Heart right ventricle (tissue), 16 donors: ENCODE measurements around the gene IGSF3. TPM values are rescaled to one million over a fixed set of nuclear protein-coding genes. Genes with fewer than 3 reads are reported as not detected.
A peak's percentile ranks its signal among the peaks of the same experiment; 100 is the strongest.
"Not testable (repeated sequence)": the region's sequence is repeated elsewhere in the genome, so short reads cannot be mapped to it uniquely, and the experiment has no call there.

ENCODE experiments used
- ATAC-seq, 8 donors: fragments of 200-7000 bp; cut with Tn5 transposase; one replicate each; pipeline ENCODE4 v1.9.1; 2020; ENCODE audit warnings: mild to moderate bottlenecking in 8 of 8, moderate library complexity in 8 of 8, moderate number of reproducible peaks in 1 of 8
- DNase-seq, 2 donors: peaks; one replicate each; pipeline ENCODE4 v3.0.0-alpha.2; 2020
- H3K27ac ChIP-seq, 10 donors: fragments of 200-600 bp; sonication (generic) in 2 of 10; one replicate each; pipeline versions ENCODE4 v1.5.0 to v1.8.0; 2020 to 2022; ENCODE audit warnings: mild to moderate bottlenecking in 3 of 10
- H3K27me3 ChIP-seq, 7 donors: fragments of 200-600 bp; one replicate each; pipeline ENCODE4 v1.8.0; 2021 to 2022; ENCODE audit warnings: mild to moderate bottlenecking in 2 of 7
- H3K36me3 ChIP-seq, 9 donors: fragments of 200-600 bp; sonication (generic) in 1 of 9; one replicate each; pipeline versions ENCODE4 v1.5.0 to v1.8.0; 2020 to 2022; ENCODE audit warnings: mild to moderate bottlenecking in 2 of 9
- H3K4me1 ChIP-seq, 9 donors: fragments of 200-600 bp; sonication (generic) in 1 of 9; one replicate each; pipeline versions ENCODE4 v1.5.0 to v1.8.0; 2020 to 2022; ENCODE audit warnings: mild to moderate bottlenecking in 4 of 9
- H3K4me3 ChIP-seq, 10 donors: fragments of 200-600 bp; sonication (generic) in 2 of 10; one replicate each; pipeline versions ENCODE4 v1.5.0 to v1.8.0; 2020 to 2022; ENCODE audit warnings: mild to moderate bottlenecking in 7 of 10, moderate library complexity in 2 of 10
- H3K9me3 ChIP-seq, 11 donors: fragments of 200-600 bp in 10 of 11; sonication (generic) in 2 of 11; one replicate each; pipeline versions ENCODE4 v1.5.0 to v1.8.0; 2013 to 2022; ENCODE audit warnings: mild to moderate bottlenecking in 2 of 11, control low read depth in 1 of 11, moderate library complexity in 1 of 11
- WGBS, 2 donors: extraction: QIAGEN DNeasy Blood & Tissue Kit; methylation state at CpG; one replicate each; pipeline ENCODE4 v1.1.7; 2013; ENCODE audit warnings: inconsistent platforms in 1 of 2; 5-methylcytosine and 5-hydroxymethylcytosine counted together
- intact Hi-C, 10 donors: fragments of 100-400 bp; cut with DNase I; formaldehyde crosslinking; loops; one replicate each; pipeline versions ENCODE4 v1.11.1 to v1.14.2; 2022
- polyA plus RNA-seq, 2 donors: library from polyadenylated mRNA; stranded (reverse); fragments of 200-250 nt; gene quantifications; one replicate each; pipeline ENCODE4 v1.2.3, GENCODE V29; 2013
- total RNA-seq, 10 donors: library from RNA; stranded (reverse); fragmentation: NEBNext Ultra II Directional in 3 of 10; extraction: Animal tissue kit (Norgen Biotek cat#: 25700) in 3 of 10; gene quantifications; one replicate each; pipeline versions ENCODE4 v1.2.1 to v1.2.4, GENCODE V29; 2021 to 2023
- TF ChIP-seq, protein P1 (sequence below), 9 donors: fragments of 200-600 bp; sonication (generic) in 2 of 9; IDR thresholded peaks; one replicate each; pipeline versions ENCODE4 v1.5.0 to v1.8.0; 2021 to 2022; ENCODE audit warnings: antibody characterized with exemption in 9 of 9, mild to moderate bottlenecking in 5 of 9, moderate library complexity in 1 of 9
- donor health status: Arrhythmogenic right ventricular cardiomyopathy.
- donor health status: ischemic (EF 13 %, LVEDD 7.1; RV severe dilation, severe dysfunction).
- donor health status: healthy with polysubstance abuse.
- donor health status: DM: no; HTN: yes; CAD: no.
- donor health status: DM: no; HTN: no; CAD: no.
- donor health status: ischemic (EF 25% LVEDD 6.9; RV normal size, moderate dysfunction).
- donor health status: ischemic (EF 25% LVEDD 5.7; RV mildly dilated, moderate dysfunction).
- donor health status: healthy.
- donor health status: DM: yes; HTN: yes; CAD: no.
- donor health status: Ischemic cardiomyopathy.
- donor health status: ischemic (EF 35%, LVEDD 5.7; RV mildly dilated, moderate dysfunction).
- donor health status: nonischemic (EF 11% LVEDD 7.7; RV severe dilation, severe dysfunction).
- donor health status: DM: yes; HTN: yes; CAD: no.
- donor health status: PGD.
- donor health status: ischemic (EF 29% LVEDD 5.4; RV normal size, mild dysfunction).
- donor health status: nonischemic (EF 23%, LVEDD 6.1; RV moderate dilation, normal function).

IGSF3 gene
- total and polyA plus RNA-seq, 12 donors = 4.0 to 21.2 (median 12.8) TPM

DNA sequence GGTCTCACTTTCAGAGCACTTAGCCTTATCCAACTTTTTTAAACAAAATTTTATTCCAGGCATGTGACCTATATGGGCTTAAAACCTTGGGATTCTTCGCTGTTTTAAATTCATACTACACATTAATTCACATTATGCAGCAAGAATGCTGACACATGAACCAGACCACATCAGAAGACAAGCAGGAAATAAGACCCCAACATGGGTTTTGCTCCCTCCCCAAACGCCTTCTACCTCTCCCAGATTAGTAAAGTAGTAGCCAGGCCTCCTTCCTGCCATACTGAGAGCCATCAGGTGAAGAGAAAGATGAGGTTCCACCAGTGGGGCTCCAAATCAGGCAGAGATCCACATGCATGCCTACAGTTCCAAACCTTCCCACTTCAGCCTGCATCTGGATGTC is 3.7 kb downstream of the IGSF3 start:
- Histone ChIP-seq H3K36me3 (no peaks in the 10 kb centered on the region), H3K4me3 (no peak overlapping the region), H3K9me3 (no peaks in the 10 kb centered on the region), H3K4me1 (peaks cover 0 to 18% (median 13%) of the 10 kb centered on the region in 9 donors), H3K27ac (no peak overlapping the region), H3K27me3 (peaks cover 0 to 49% (median 0%) of the 10 kb centered on the region in 7 donors)
- TF ChIP-seq, protein P1, sequence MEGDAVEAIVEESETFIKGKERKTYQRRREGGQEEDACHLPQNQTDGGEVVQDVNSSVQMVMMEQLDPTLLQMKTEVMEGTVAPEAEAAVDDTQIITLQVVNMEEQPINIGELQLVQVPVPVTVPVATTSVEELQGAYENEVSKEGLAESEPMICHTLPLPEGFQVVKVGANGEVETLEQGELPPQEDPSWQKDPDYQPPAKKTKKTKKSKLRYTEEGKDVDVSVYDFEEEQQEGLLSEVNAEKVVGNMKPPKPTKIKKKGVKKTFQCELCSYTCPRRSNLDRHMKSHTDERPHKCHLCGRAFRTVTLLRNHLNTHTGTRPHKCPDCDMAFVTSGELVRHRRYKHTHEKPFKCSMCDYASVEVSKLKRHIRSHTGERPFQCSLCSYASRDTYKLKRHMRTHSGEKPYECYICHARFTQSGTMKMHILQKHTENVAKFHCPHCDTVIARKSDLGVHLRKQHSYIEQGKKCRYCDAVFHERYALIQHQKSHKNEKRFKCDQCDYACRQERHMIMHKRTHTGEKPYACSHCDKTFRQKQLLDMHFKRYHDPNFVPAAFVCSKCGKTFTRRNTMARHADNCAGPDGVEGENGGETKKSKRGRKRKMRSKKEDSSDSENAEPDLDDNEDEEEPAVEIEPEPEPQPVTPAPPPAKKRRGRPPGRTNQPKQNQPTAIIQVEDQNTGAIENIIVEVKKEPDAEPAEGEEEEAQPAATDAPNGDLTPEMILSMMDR (IDR thresholded peaks at IDR 0.05) = no peak
- intact Hi-C loops = no loop called here
- WGBS, 2 donors = 84 to 86% methylated on average over 2 of the region's 2 CpGs
- ATAC-seq (no peak), DNase-seq (no peak)

DNA sequence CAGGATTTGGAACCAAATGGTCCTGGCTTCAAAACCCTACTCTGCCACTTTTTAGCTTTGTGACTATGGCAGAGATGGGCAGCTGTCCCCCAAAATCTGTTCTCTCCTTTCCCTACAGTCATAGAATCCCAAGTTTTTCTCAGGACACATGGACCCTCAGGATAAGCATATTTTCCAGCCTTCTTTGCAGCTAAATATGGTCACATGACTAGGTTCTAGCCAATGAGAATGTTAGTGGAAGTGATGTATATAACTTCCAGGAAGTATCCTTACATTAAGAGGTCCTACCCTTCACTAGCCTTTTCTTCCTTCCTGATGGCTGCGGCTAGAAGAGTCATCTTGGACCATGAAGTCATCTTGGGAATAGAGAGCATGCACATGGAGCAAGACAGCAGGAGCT is 5.9 kb downstream of the IGSF3 start:
- H3K27me3 ChIP-seq = peaks cover 0 to 30% (median 0%) of the 10 kb centered on the region in 7 donors
- H3K36me3 ChIP-seq = no peaks in the 10 kb centered on the region
- no peak for DNase-seq
- H3K4me1 ChIP-seq = peaks cover 0 to 9% (median 5%) of the 10 kb centered on the region in 9 donors
- no peaks in the 10 kb centered on the region for H3K9me3 ChIP-seq
- intact Hi-C loops = no loop called here
- no peak overlapping the region for H3K4me3 ChIP-seq
- 75 to 95% methylated on average over 1 of the region's 1 CpG for WGBS, 2 donors
- TF ChIP-seq, protein P1 (IDR thresholded peaks at IDR 0.05) = no peak
- ATAC-seq = no peak
- no peak overlapping the region for H3K27ac ChIP-seq

DNA sequence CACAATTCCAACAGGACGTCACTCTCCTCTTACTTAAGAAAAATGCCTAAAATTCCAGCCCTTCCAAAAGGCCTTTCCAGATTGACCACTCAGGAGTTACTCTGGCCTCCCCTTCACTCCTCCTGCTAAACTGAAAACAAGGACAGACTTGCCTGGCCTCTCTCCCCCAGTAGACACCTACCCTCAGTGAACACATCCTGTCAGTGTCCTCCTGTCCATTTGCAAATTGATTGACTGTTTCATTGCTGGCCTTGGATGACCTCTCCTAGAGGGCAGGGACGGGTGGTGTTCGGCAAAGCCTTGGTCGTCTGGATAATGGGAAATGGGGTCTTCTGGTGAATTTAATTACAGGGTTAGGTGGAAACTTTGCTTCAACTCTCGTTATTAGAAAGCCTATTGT is 8.9 kb downstream of the IGSF3 start:
- H3K4me1 ChIP-seq, H3K27ac ChIP-seq, DNase-seq, ATAC-seq, H3K27me3 ChIP-seq, intact Hi-C loops, H3K36me3 ChIP-seq, H3K9me3 ChIP-seq, H3K4me3 ChIP-seq: not testable (repeated sequence)
- 89 to 90% methylated on average over 5 of the region's 5 CpGs for WGBS, 2 donors

DNA sequence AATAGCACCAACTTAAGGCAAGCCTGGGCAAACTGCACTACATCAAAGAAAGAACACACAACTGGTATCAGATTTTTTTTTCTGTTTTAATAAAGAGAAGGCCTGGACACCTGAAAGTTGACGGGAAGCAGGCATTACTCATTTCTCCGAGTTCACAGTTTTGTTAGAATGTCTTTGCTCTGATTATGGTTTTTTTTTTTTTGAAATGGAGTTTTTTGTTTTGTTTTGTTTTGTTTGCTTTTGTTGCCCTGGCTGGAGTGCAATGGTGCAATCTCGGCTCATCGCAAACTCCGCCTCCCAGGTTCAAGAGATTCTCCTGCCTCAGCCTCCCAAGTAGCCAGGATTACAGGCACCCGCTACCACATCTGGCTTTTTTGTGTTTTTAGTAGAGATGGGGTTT is 9.7 kb downstream of the IGSF3 start:
- not testable (repeated sequence) for ATAC-seq

DNA sequence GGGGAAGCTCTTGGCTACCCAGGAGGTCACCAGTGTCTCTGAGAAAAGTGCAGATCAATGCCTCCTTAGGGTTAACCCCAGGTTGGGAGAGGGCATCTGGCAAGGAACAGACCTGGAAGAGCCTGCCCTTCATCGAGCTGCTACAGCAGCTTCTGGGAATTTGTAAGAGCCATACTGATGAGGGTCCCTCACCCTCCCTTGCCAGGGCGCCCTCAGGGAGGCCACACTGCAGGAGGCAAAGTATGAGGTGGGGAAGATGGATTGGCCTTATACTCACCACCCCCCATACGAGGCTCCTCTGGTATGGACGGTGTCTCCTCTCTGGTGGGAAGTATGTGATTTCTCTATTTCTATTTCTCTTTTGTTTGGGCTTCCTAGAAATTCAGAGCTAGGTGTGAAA is 13.2 kb downstream of the IGSF3 start:
- no peak for DNase-seq
- Histone ChIP-seq H3K27ac (no peak overlapping the region), H3K36me3 (no peaks in the 10 kb centered on the region), H3K27me3 (no peaks in the 10 kb centered on the region), H3K4me1 (peaks cover 0 to 11% (median 0%) of the 10 kb centered on the region in 9 donors), H3K9me3 (no peaks in the 10 kb centered on the region), H3K4me3 (no peak overlapping the region)
- intact Hi-C loops = no loop called here
- ATAC-seq = no peak
- 73 to 87% methylated on average over 4 of the region's 4 CpGs for WGBS, 2 donors
- TF ChIP-seq, protein P1 (IDR thresholded peaks at IDR 0.05) = no peak

More for the DNA sequence above, 9.7 kb downstream of the IGSF3 start:
- H3K27me3 ChIP-seq, H3K4me3 ChIP-seq, H3K36me3 ChIP-seq, DNase-seq, H3K4me1 ChIP-seq, intact Hi-C loops, H3K9me3 ChIP-seq, H3K27ac ChIP-seq: not testable (repeated sequence)
- WGBS, 2 donors = 95 to 97% methylated on average over 6 of the region's 6 CpGs

DNA sequence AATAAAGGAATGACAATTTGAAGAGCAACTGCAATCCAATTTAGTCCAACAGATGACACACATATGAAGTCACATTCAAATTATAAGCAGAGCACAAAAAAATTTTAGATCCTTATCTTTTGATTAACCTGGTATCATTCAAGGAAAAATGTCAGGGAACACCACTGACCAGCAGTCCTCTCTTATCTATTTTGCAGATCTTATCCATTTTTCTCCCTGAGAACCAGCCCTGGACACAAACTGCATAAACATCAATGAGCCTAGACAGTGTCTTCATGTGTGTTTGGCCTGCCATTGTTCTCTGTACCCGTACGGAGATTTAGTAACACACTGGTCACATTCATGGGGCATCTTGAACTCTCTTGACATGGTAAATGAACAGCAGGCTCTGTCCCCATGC is 14.9 kb downstream of the IGSF3 start:
- H3K36me3 ChIP-seq, H3K27ac ChIP-seq, DNase-seq, H3K27me3 ChIP-seq, H3K9me3 ChIP-seq, H3K4me3 ChIP-seq, ATAC-seq, intact Hi-C loops: not testable (repeated sequence)
- peaks cover 0 to 23% (median 2%) of the 10 kb centered on the region in 9 donors for H3K4me1 ChIP-seq
- WGBS, 2 donors = 89 to 93% methylated on average over 2 of the region's 2 CpGs

DNA sequence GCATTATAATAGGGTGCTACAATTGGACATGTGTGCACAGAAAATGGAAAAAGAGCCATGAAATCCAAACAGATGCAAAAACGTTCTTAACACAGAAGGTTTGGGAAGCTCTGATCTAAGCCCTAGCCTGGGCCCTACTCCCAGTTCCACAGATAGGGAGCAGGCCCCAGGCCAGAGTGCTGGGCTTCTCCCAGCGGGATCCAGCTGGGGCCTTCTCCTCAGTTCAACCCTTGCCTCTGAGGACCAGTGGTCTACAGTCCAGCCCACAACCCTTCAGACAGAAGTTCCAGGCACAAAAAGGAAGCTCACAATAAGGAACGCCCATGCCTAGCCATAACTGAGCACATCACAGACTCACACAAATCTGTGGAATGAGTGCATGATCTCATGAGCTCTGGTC is 16.8 kb downstream of the IGSF3 start:
- H3K27me3 ChIP-seq, ATAC-seq, DNase-seq, H3K9me3 ChIP-seq, H3K4me3 ChIP-seq, H3K36me3 ChIP-seq, intact Hi-C loops: not testable (repeated sequence)
- WGBS, 2 donors = 57 to 64% methylated on average over 3 of the region's 3 CpGs
- Histone ChIP-seq H3K4me1 (peaks cover 0 to 39% (median 13%) of the 10 kb centered on the region in 9 donors), H3K27ac (peak overlapping the region in 4 of 10 donors; percentile 39 to 53 (median 49))

DNA sequence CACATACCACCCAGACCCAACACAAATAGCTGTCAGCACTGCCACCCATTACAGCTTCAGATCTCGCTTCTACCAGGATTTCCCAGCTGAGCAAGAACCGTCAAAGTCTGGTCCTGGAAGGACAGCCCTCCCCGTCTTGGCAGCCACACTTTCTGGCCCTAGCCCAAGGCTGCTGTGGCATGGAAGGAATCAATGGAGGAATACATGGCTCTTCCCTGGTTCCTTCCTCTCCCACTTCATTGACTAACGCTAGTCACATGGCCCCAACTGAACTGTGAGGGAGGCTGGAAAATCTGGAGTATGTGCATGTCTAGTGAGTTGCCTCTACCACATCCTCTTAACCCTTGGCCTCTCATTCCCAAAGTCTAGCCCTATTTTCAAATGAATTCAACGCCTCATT is 18.5 kb downstream of the IGSF3 start:
- ATAC-seq, DNase-seq, H3K4me3 ChIP-seq, H3K36me3 ChIP-seq, H3K27me3 ChIP-seq, H3K9me3 ChIP-seq, intact Hi-C loops: not testable (repeated sequence)
- 51 to 58% methylated on average over 5 of the region's 5 CpGs for WGBS, 2 donors
- peak overlapping the region in 1 of 10 donors; percentile 15 for H3K27ac ChIP-seq
- H3K4me1 ChIP-seq = peaks cover 0 to 41% (median 14%) of the 10 kb centered on the region in 9 donors

DNA sequence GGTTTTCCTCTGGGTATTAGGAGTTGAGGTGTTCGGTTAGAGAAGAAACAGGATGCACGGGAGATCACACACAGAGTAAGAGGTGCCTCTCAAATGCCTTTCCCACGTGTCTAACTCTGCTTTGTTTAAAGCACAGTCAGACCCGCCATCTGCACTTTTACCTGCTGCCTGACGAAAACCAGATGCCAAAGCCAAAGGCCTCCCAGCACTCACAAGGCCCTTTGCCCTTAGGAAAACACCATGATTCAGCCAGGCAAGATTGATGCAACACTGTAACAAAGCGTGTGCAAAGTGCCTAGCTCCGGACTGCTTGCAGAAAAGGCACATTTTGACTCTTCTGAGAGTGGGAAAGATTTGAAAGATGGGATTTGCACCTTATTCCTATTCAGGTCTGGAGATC is 19.2 kb downstream of the IGSF3 start:
- ATAC-seq, intact Hi-C loops, H3K36me3 ChIP-seq, H3K27me3 ChIP-seq, H3K9me3 ChIP-seq, H3K4me3 ChIP-seq: not testable (repeated sequence)
- Histone ChIP-seq H3K4me1 (peaks cover 0 to 41% (median 14%) of the 10 kb centered on the region in 9 donors), H3K27ac (peak overlapping the region in 2 of 10 donors; percentile 15 to 30)
- DNase-seq = peak in 1 of 2 donors; percentile 52
- WGBS, 2 donors = 45 to 56% methylated on average over 7 of the region's 7 CpGs
